CD4-positive, CD25-positive, alpha-beta regulatory T cell (primary cell): ENCODE results near the gene SEPTIN7. TPM values are rescaled to one million over a fixed set of nuclear protein-coding genes. Genes with fewer than 3 reads are reported as not detected.

Source experiments
- ATAC-seq, 2 donors: fragments of 150-1000 bp; cut with Tn5 transposase; one replicate each; pipeline ENCODE4 v1.10.0; 2021; ENCODE audit warnings: low read depth in 2 of 2, moderate number of reproducible peaks in 2 of 2, moderate library complexity in 1 of 2
- DNase-seq, 3 donors: peaks; one replicate each; pipeline versions ENCODE4 v3.0.0 to v3.0.0-alpha.2; 2012 to 2022; ENCODE audit warnings: mixed read lengths in 1 of 3
- H3K27ac ChIP-seq: one replicate; pipeline ENCODE4 v1.7.0; 2013; ENCODE audit warnings: mild to moderate bottlenecking, low read length; ENCODE audit not compliant: insufficient read depth, poor library complexity, severe bottlenecking
- H3K27me3 ChIP-seq: one replicate; pipeline ENCODE4 v1.7.0; 2013; ENCODE audit warnings: low read length; ENCODE audit not compliant: control insufficient read depth, insufficient read depth
- H3K36me3 ChIP-seq: one replicate; pipeline ENCODE4 v1.7.0; 2013; ENCODE audit warnings: mild to moderate bottlenecking, low read length, moderate library complexity; ENCODE audit not compliant: control insufficient read depth, insufficient read depth
- H3K4me1 ChIP-seq: 2 replicates; pipeline ENCODE4 v1.7.0; 2013; ENCODE audit warnings: mild to moderate bottlenecking, low read length; ENCODE audit not compliant: insufficient read depth, control insufficient read depth, poor library complexity, severe bottlenecking
- H3K4me3 ChIP-seq: one replicate; pipeline ENCODE4 v1.7.0; 2013; ENCODE audit warnings: low read depth, mild to moderate bottlenecking, low read length, moderate library complexity
- H3K9me3 ChIP-seq, 2 experiments: 1 replicate in 1 of 2; 2 replicates in 1 of 2; pipeline ENCODE4 v1.7.0; 2013; ENCODE audit warnings: low read length in 2 of 2, mild to moderate bottlenecking in 1 of 2, moderate library complexity in 1 of 2; ENCODE audit not compliant: control insufficient read depth in 2 of 2
- H3K27ac Mint-ChIP-seq, 3 donors: one replicate each; pipeline ENCODE4 v1.8.0; 2020 to 2022; ENCODE audit warnings: mild to moderate bottlenecking in 3 of 3, mixed read lengths in 3 of 3, moderate library complexity in 2 of 3
- H3K27me3 Mint-ChIP-seq: one replicate; pipeline ENCODE4 v1.8.0; 2022; ENCODE audit warnings: mild to moderate bottlenecking, mixed read lengths
- H3K36me3 Mint-ChIP-seq: one replicate; pipeline ENCODE4 v1.8.0; 2020; ENCODE audit warnings: mixed read lengths
- H3K4me1 Mint-ChIP-seq, 4 donors: one replicate each; pipeline ENCODE4 v1.8.0; 2020 to 2022; ENCODE audit warnings: mixed read lengths in 4 of 4, mild to moderate bottlenecking in 1 of 4
- H3K4me3 Mint-ChIP-seq, 4 donors: one replicate each; pipeline ENCODE4 v1.8.0; 2020 to 2022; ENCODE audit warnings: mild to moderate bottlenecking in 4 of 4, mixed read lengths in 4 of 4, moderate library complexity in 3 of 4
- H3K9me3 Mint-ChIP-seq, 7 donors: one replicate each; pipeline ENCODE4 v1.8.0; 2020 to 2022; ENCODE audit warnings: mixed read lengths in 7 of 7, mild to moderate bottlenecking in 3 of 7, moderate library complexity in 2 of 7
- polyA plus RNA-seq, 4 donors: library from polyadenylated mRNA; unstranded; fragments of 300-500 nt; fragmentation: Illumina TruSeq; gene quantifications; one replicate each; pipeline ENCODE4 v1.2.3, GENCODE V29; 2021
- total RNA-seq: library from RNA; stranded (reverse); gene quantifications from one replicate; pipeline ENCODE4 v1.2.3, GENCODE V29; 2022

The SEPTIN7 gene
- total and polyA plus RNA-seq, 5 donors from 2014 or later = 226 to 541 (median 448) TPM

- peaks cover 12 to 18% of the 10 kb centered on the region in 2 experiments for H3K9me3 ChIP-seq
- H3K27ac Mint-ChIP-seq = peak overlapping the region in 1 of 3 donors; percentile 39
- no peaks in the 10 kb centered on the region for H3K27me3 ChIP-seq
- ATAC-seq = no peak
- H3K4me3 Mint-ChIP-seq = peak overlapping the region in 3 of 4 donors; percentile 61 to 83 (median 79)
- H3K4me1 ChIP-seq = peaks cover 25% of the 10 kb centered on the region
- H3K36me3 ChIP-seq = peaks cover 2% of the 10 kb centered on the region
- no peak for DNase-seq
- H3K27ac ChIP-seq = no peak overlapping the region
- peaks cover 48 to 66% (median 54%) of the 10 kb centered on the region in 4 donors for H3K4me1 Mint-ChIP-seq
- H3K9me3 Mint-ChIP-seq = peaks cover 2 to 39% (median 11%) of the 10 kb centered on the region in 7 donors
- H3K27me3 Mint-ChIP-seq = no peaks in the 10 kb centered on the region
- H3K4me3 ChIP-seq = peak overlapping the region; percentile 15
- peaks cover 42% of the 10 kb centered on the region for H3K36me3 Mint-ChIP-seq
Measured at GRCh38 chr7:35819954-35820703, 19.3 kb downstream of the SEPTIN7 start.

- DNase-seq (no peak), ATAC-seq (no peak)
- peaks cover 12 to 18% of the 10 kb centered on the region in 2 experiments for H3K9me3 ChIP-seq
- H3K9me3 Mint-ChIP-seq = peaks cover 2 to 39% (median 11%) of the 10 kb centered on the region in 7 donors
- peaks cover 43 to 60% (median 48%) of the 10 kb centered on the region in 4 donors for H3K4me1 Mint-ChIP-seq
- peak overlapping the region in 1 of 3 donors; percentile 15 for H3K27ac Mint-ChIP-seq
- H3K4me3 ChIP-seq = no peak overlapping the region
- H3K27ac ChIP-seq = no peak overlapping the region
- H3K27me3 ChIP-seq = no peaks in the 10 kb centered on the region
- peaks cover 2% of the 10 kb centered on the region for H3K36me3 ChIP-seq
- peaks cover 25% of the 10 kb centered on the region for H3K4me1 ChIP-seq
- H3K27me3 Mint-ChIP-seq = no peaks in the 10 kb centered on the region
- H3K36me3 Mint-ChIP-seq = peaks cover 37% of the 10 kb centered on the region
- H3K4me3 Mint-ChIP-seq = no peak overlapping the region
Measured at GRCh38 chr7:35820858-35821257, 20.0 kb downstream of the SEPTIN7 start.

- DNase-seq (no peak), ATAC-seq (no peak)
- Histone ChIP-seq H3K4me1 (peaks cover 27% of the 10 kb centered on the region), H3K9me3 (peaks cover 12 to 16% of the 10 kb centered on the region in 2 experiments), H3K27me3 (no peaks in the 10 kb centered on the region), H3K4me3 (peak overlapping the region; percentile 37), H3K36me3 (peaks cover 2% of the 10 kb centered on the region), H3K27ac (no peak overlapping the region)
- Mint-ChIP-seq H3K36me3 (peaks cover 17% of the 10 kb centered on the region), H3K4me1 (peaks cover 32 to 50% (median 35%) of the 10 kb centered on the region in 4 donors), H3K27me3 (no peaks in the 10 kb centered on the region), H3K9me3 (peaks cover 0 to 22% (median 5%) of the 10 kb centered on the region in 7 donors), H3K4me3 (peak overlapping the region in 1 of 4 donors; percentile 23), H3K27ac (peak overlapping the region in 1 of 3 donors; percentile 1)
Measured at GRCh38 chr7:35823440-35823839, 22.6 kb downstream of the SEPTIN7 start.

GRCh38 chr7:35825974-35826373, 25.1 kb downstream of the SEPTIN7 start:
- peak overlapping the region; percentile 28 for H3K4me3 ChIP-seq
- Mint-ChIP-seq H3K4me1 (peaks cover 30 to 51% (median 36%) of the 10 kb centered on the region in 4 donors), H3K36me3 (peaks cover 9% of the 10 kb centered on the region)

GRCh38 chr7:35826751-35827150, 25.9 kb downstream of the SEPTIN7 start:
- Mint-ChIP-seq H3K27ac (no peak overlapping the region), H3K4me3 (peak overlapping the region in 1 of 4 donors; percentile 2), H3K4me1 (peaks cover 29 to 51% (median 39%) of the 10 kb centered on the region in 4 donors), H3K36me3 (peaks cover 10% of the 10 kb centered on the region), H3K27me3 (no peaks in the 10 kb centered on the region), H3K9me3 (peaks cover 0 to 2% (median 0%) of the 10 kb centered on the region in 7 donors)
- Histone ChIP-seq H3K27ac (no peak overlapping the region), H3K27me3 (no peaks in the 10 kb centered on the region), H3K9me3 (no peaks in the 10 kb centered on the region), H3K4me3 (no peak overlapping the region), H3K4me1 (peaks cover 44% of the 10 kb centered on the region), H3K36me3 (no peaks in the 10 kb centered on the region)
- ATAC-seq (no peak), DNase-seq (no peak)

More at GRCh38 chr7:35825974-35826373, 25.1 kb downstream of the SEPTIN7 start:
- H3K27me3 Mint-ChIP-seq = no peaks in the 10 kb centered on the region
- DNase-seq (no peak), ATAC-seq (no peak)
- H3K9me3 ChIP-seq = peaks cover 0 to under 1% of the 10 kb centered on the region in 2 experiments
- no peak overlapping the region for H3K27ac Mint-ChIP-seq
- no peak overlapping the region for H3K27ac ChIP-seq
- H3K9me3 Mint-ChIP-seq = peaks cover 0 to 2% (median 0%) of the 10 kb centered on the region in 7 donors
- no peaks in the 10 kb centered on the region for H3K27me3 ChIP-seq
- H3K36me3 ChIP-seq = no peaks in the 10 kb centered on the region
- H3K4me1 ChIP-seq = peaks cover 37% of the 10 kb centered on the region
- no peak overlapping the region for H3K4me3 Mint-ChIP-seq

GRCh38 chr7:35828817-35829216, 28.0 kb downstream of the SEPTIN7 start:
- H3K4me3 Mint-ChIP-seq = peak overlapping the region in 1 of 4 donors; percentile 4

GRCh38 chr7:35831208-35831607, 30.4 kb downstream of the SEPTIN7 start:
- Mint-ChIP-seq H3K27ac (peak overlapping the region in 1 of 3 donors; percentile 45), H3K4me3 (no peak overlapping the region), H3K27me3 (no peaks in the 10 kb centered on the region), H3K4me1 (peaks cover 53 to 77% (median 61%) of the 10 kb centered on the region in 4 donors), H3K36me3 (peaks cover 33% of the 10 kb centered on the region), H3K9me3 (no peaks in the 10 kb centered on the region)
- no peak overlapping the region for H3K4me3 ChIP-seq
- H3K4me1 ChIP-seq = peaks cover 21% of the 10 kb centered on the region
- no peaks in the 10 kb centered on the region for H3K27me3 ChIP-seq
- no peak overlapping the region for H3K27ac ChIP-seq
- H3K36me3 ChIP-seq = peaks cover 31% of the 10 kb centered on the region
- no peak for DNase-seq
- ATAC-seq = no peak
- no peaks in the 10 kb centered on the region for H3K9me3 ChIP-seq

More at GRCh38 chr7:35828817-35829216, 28.0 kb downstream of the SEPTIN7 start:
- H3K4me1 Mint-ChIP-seq = peaks cover 33 to 62% (median 50%) of the 10 kb centered on the region in 4 donors
- peak overlapping the region; percentile 28 to 80 (median 57) for H3K27ac Mint-ChIP-seq
- no peaks in the 10 kb centered on the region for H3K9me3 Mint-ChIP-seq
- Histone ChIP-seq H3K27me3 (no peaks in the 10 kb centered on the region), H3K27ac (no peak overlapping the region), H3K9me3 (no peaks in the 10 kb centered on the region), H3K36me3 (peaks cover 13% of the 10 kb centered on the region), H3K4me1 (peaks cover 30% of the 10 kb centered on the region), H3K4me3 (no peak overlapping the region)
- H3K27me3 Mint-ChIP-seq = no peaks in the 10 kb centered on the region
- DNase-seq (no peak), ATAC-seq (no peak)
- peaks cover 23% of the 10 kb centered on the region for H3K36me3 Mint-ChIP-seq
